Subcutaneous abdominal adipose tissue (tissue), 5 donors: Measurements from ENCODE around the gene AKAP10.
"Not testable (repeated sequence)": the region's sequence is repeated elsewhere in the genome, so short reads cannot be mapped to it uniquely, and the experiment has no call there.

ENCODE experiments used
- H3K27ac ChIP-seq: one replicate; pipeline ENCODE4 v1.7.0; 2013; ENCODE audit warnings: low read depth, mild to moderate bottlenecking, inconsistent platforms, low read length, moderate library complexity
- H3K27me3 ChIP-seq, 5 donors: one replicate each; pipeline ENCODE4 v1.7.0; 2013; ENCODE audit warnings: low read length in 5 of 5, inconsistent platforms in 1 of 5; ENCODE audit not compliant: control insufficient read depth in 5 of 5, insufficient read depth in 4 of 5
- H3K36me3 ChIP-seq, 5 donors: one replicate each; pipeline ENCODE4 v1.7.0; 2013; ENCODE audit warnings: low read length in 5 of 5; ENCODE audit not compliant: control insufficient read depth in 5 of 5, insufficient read depth in 5 of 5
- H3K4me1 ChIP-seq, 5 donors: one replicate each; pipeline ENCODE4 v1.7.0; 2013; ENCODE audit warnings: low read length in 5 of 5, mild to moderate bottlenecking in 3 of 5, moderate library complexity in 1 of 5; ENCODE audit not compliant: control insufficient read depth in 5 of 5, insufficient read depth in 5 of 5
- H3K4me3 ChIP-seq, 5 donors: one replicate each; pipeline ENCODE4 v1.7.0; 2013; ENCODE audit warnings: low read length in 5 of 5, low read depth in 1 of 5
- H3K9ac ChIP-seq, 5 donors: one replicate each; pipeline ENCODE4 v1.7.0; 2013; ENCODE audit warnings: low read length in 5 of 5, mild to moderate bottlenecking in 4 of 5, moderate library complexity in 3 of 5
- H3K9me3 ChIP-seq, 5 donors: one replicate each; pipeline ENCODE4 v1.7.0; 2013; ENCODE audit warnings: low read length in 5 of 5; ENCODE audit not compliant: control insufficient read depth in 5 of 5
- donor health status: healthy.
- donor health status: healthy.
- donor health status: healthy.
- donor health status: healthy.
- donor health status: healthy.

AKAP10 gene

DNA sequence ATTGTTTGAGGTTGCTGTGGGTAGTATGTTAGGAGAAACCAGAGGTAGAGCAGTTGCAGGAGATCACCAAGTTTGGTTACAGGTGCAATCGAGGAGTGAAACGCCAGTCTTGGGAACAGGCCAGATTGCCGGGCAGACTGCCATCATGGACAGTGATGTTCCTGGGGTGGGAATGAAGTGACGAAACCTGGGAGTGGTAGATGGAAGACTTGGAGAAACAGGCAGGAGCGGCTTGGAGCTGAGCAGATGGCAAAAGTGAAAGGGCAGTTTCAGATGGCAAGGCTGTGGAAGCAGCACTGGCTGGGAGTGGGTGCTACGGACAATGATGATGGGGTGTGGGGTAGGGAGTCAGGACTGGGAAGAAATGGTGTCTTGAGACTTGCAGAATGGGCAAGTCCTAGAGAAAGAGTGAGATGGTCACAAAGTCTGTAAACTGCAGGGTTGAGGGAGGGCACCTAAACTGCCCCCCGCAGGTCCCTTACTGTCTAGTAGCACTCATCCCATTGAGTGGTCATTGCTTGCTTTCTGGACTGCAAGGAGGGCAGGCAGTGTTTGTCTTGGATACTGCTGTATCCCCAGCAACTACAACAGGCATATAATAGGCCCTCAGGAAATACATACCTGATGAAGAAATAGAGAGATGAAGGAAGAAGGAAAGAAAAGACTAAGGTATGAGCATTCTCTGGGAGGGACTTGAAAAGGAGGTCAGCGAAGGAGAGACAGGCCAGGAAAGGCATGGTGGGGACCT is 80.4 kb downstream of the AKAP10 start:
- no peak overlapping the region for H3K27ac ChIP-seq
- no peaks in the 10 kb centered on the region for H3K9me3 ChIP-seq
- no peak overlapping the region for H3K9ac ChIP-seq
- H3K27me3 ChIP-seq: no peaks in the 10 kb centered on the region
- peaks cover 0 to 10% (median 3%) of the 10 kb centered on the region in 5 donors for H3K4me1 ChIP-seq
- no peak overlapping the region for H3K4me3 ChIP-seq
- peaks cover 0 to 16% (median 6%) of the 10 kb centered on the region in 5 donors for H3K36me3 ChIP-seq

DNA sequence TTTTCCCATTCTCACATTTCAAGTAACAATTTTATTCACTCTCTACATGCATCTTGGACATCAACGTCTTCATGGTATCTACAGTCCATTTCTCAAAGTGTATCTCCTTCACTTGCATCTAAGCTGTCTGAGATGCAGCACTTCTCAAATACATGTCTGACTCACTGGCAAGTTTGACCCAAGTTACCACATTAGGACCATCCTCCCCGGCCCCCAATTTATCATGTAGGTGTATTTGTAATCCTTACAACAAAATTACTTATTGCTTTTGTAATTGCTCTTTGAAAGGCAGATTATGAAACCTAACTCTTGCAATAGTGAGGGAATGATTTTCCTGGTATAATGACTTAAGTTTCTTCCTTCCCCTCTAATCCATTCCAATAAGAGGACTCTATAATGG is 80.9 kb downstream of the AKAP10 start:
- Histone ChIP-seq H3K4me1 (peaks cover 0 to 10% (median 3%) of the 10 kb centered on the region in 5 donors), H3K9me3 (no peaks in the 10 kb centered on the region), H3K4me3 (no peak overlapping the region), H3K27me3 (no peaks in the 10 kb centered on the region), H3K36me3 (peaks cover 0 to 12% (median 6%) of the 10 kb centered on the region in 5 donors), H3K27ac (no peak overlapping the region), H3K9ac (no peak overlapping the region)

DNA sequence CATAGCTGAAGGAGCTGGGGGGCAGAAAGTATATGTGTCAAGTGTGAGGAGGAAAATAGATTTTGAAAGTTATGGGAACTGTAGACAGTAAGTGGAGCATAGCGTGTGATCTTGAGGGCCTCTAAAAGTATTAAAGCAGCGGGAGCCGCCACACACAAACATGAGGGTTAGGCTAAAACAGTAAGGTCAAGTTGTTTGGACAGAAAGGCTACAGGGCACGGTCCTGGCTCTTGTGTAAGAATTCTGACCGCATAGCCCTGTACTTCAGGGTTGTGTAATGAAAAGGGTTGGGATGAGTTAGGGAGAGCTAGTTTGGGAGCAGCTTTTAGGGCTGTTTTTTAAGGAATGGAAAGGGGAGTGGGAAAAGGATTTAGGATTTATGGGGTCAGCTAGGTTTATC is 87.1 kb downstream of the AKAP10 start:
- H3K4me1 ChIP-seq, H3K9ac ChIP-seq, H3K27me3 ChIP-seq, H3K27ac ChIP-seq, H3K36me3 ChIP-seq, H3K9me3 ChIP-seq, H3K4me3 ChIP-seq: not testable (repeated sequence)

DNA sequence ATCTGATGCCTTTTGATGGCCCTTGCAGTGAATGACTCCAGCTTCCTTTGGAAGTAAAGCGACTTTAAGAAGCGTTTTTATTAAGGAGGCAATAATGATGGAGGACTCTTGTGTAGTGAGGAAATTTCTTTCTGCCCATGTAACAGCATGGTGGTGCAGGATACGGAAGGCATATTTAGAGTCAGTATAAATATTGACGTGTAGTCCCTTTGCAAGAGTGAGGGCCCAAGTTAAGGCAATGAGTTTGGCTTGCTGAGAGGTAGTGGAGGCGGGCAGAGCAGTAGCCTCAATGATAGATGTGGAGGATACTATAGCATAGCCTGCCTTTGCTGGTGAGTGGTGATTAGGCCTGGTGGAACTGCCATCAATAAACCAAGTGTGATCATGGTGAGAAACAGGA is 87.6 kb downstream of the AKAP10 start:
- not testable (repeated sequence) for H3K9me3 ChIP-seq, H3K9ac ChIP-seq, H3K4me3 ChIP-seq, H3K27ac ChIP-seq, H3K36me3 ChIP-seq, H3K4me1 ChIP-seq, H3K27me3 ChIP-seq

DNA sequence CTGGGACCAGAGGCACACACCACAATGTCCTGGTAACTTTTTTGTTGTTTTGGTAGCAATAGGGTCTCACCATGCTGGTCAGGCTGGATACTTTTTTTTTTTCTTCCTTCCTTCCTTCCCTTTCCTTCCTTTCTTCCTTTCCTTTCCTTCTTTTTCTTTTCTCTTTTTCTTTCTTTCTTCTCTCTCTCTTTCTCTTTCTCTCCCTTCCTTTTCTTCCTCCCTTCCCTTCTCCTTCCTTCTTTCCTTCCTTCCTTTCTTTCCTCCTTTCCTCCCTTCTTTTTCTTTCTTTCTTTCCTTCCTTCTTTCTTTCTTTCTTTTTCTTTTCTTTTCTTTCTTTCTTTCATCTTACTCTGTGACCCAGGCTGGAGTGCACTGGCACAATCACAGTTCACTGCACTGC is 91.5 kb downstream of the AKAP10 start:
- Histone ChIP-seq H3K36me3 (no peaks in the 10 kb centered on the region), H3K4me1 (no peaks in the 10 kb centered on the region), H3K9ac (no peak overlapping the region), H3K27ac (no peak overlapping the region), H3K4me3 (no peak overlapping the region), H3K9me3 (no peaks in the 10 kb centered on the region), H3K27me3 (no peaks in the 10 kb centered on the region)

DNA sequence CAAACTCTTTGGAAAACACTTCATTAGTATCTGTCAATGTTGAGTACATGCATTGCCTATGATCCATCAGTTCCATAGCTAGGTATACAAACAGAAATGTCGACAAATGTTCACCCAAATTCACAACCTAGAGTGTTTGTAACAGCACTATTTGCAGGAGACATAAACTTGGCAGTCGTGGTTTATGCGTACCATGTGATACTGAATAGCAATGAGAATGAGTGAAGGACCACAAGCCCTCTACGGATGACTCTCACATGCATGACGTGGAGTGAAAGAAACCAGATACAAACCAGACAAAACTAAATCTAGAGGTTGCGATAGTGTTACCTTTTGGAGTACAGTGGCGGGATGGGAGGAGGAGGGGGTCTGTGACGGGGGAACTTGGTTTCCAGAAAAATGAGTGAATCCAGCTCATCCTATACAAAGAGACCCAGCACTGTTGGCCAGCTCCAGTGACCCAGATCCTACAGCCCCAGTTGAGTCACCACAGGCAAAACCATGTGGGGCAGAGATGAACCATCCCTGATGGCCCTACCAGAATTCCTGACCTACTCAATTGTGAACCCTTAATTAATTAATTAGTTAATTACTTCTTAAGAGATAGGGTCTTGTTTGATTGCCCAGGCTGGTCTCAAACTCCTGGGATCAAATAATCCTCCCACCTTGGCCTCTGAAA is 94.0 kb downstream of the AKAP10 start:
- Histone ChIP-seq H3K9ac (no peak overlapping the region), H3K27me3 (no peaks in the 10 kb centered on the region), H3K36me3 (no peaks in the 10 kb centered on the region), H3K4me3 (no peak overlapping the region), H3K27ac (no peak overlapping the region), H3K9me3 (no peaks in the 10 kb centered on the region), H3K4me1 (no peaks in the 10 kb centered on the region)

DNA sequence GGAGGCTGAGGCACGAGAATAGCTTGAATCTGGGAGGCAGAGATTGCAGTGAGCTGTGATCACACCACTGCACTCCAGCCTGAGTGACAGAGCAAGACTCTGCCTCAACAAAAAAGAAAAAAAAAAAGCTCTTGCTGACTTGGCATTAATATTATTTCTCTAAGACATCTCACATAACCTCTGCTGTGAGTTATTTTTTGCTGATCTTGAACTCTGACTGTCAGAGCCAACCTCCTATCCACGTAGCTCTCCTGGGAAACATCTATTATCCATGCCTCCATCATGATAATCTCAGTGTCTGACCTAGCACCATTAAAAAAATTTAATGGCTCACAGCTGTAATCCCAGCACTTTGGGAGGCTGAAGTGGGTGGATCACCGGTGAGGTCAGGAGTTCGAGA is 97.2 kb downstream of the AKAP10 start:
- Histone ChIP-seq H3K4me1 (peaks cover 0 to 14% (median 3%) of the 10 kb centered on the region in 5 donors), H3K27me3 (no peaks in the 10 kb centered on the region), H3K36me3 (no peaks in the 10 kb centered on the region), H3K9ac (no peak overlapping the region), H3K27ac (no peak overlapping the region), H3K9me3 (no peaks in the 10 kb centered on the region), H3K4me3 (no peak overlapping the region)

DNA sequence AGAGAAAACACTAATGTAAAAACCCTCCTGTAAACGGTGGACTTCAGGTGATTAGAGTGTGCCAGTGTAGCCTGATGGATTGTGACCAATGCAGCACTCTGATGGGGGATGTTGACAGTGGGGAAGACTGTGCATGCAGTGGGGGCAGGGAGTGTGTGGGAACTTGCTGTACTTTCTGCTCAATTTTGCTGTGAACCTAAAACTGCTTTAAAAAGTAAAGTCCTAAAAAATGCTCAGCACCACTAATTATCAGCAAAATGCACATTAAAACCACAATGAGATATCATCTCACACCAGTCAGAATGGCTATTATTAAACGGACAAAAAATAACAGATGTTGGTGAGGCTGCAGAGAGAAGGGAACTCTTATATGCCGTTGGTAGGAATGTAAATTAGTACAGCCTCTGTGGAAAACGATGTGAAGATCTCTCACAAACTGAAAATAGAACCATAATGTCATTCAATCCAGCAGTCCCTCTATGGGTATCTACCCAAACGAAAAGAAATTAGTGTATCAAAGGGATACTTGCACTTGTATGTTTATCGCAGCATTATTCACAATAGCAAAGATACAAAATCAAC is 100.2 kb downstream of the AKAP10 start:
- Histone ChIP-seq H3K27me3 (no peaks in the 10 kb centered on the region), H3K9me3 (no peaks in the 10 kb centered on the region), H3K4me3 (no peak overlapping the region), H3K36me3 (no peaks in the 10 kb centered on the region), H3K27ac (no peak overlapping the region), H3K9ac (no peak overlapping the region), H3K4me1 (peaks cover 0 to 21% (median 3%) of the 10 kb centered on the region in 5 donors)

DNA sequence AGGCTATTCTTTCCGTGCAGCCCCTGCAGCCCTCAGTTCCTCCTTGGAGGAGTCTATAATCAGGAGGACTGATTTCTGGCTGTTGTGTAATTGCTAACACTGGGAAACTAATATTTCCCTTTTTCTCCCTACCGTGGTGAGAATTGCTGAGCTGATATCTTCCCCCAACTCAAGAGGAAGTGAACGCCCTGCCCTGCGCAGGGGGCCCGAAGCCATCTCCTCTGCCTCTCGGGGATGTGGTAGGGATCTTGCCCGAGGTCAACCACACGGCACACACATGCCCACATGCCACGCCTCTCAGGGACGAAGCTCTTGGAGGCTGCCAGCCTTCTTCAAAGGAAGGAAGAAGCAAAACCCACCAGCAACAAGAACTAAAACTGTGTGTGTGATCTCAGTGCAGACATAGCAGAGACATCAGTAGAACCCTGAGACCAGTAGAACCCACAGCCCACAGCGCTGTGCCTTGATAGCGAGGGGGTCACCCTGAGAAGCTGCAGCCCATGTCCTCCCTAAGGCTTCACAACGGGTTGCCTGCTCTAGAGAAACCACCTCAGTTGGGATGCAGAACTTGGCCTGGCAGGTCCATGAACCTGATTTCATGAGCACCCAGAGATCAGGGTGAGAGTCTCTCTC is 101.0 kb downstream of the AKAP10 start:
- H3K27ac ChIP-seq: no peak overlapping the region
- no peaks in the 10 kb centered on the region for H3K36me3 ChIP-seq
- H3K27me3 ChIP-seq: no peaks in the 10 kb centered on the region
- H3K4me1 ChIP-seq: peaks cover 0 to 21% (median 3%) of the 10 kb centered on the region in 5 donors
- H3K9me3 ChIP-seq: no peaks in the 10 kb centered on the region
- no peak overlapping the region for H3K4me3 ChIP-seq
- H3K9ac ChIP-seq: no peak overlapping the region

DNA sequence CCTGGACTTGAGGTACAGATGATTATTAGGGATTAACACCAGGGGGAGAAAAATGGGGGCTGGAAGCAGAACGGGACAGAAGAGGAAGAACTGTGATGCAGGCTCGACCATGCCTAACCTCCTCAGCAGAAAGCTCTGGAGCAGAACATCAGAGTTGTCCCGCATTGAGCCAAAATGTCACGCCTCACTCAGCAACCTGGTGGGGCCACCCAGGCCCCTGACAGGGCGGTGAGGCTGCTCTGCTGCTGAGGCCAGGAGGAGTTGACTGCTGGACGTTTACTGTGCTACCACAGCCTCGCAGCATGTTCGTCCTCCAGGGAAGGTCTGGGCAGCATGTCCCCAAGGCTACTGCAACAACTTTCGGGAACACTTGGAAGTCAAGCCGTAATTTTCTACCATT is 103.4 kb downstream of the AKAP10 start:
- Histone ChIP-seq H3K27ac (no peak overlapping the region), H3K9me3 (no peaks in the 10 kb centered on the region), H3K27me3 (no peaks in the 10 kb centered on the region), H3K9ac (no peak overlapping the region), H3K4me3 (no peak overlapping the region), H3K4me1 (peaks cover 0 to 21% (median 3%) of the 10 kb centered on the region in 5 donors), H3K36me3 (no peaks in the 10 kb centered on the region)
